ENCODE data around the gene TARBP2.
A peak's percentile ranks its signal among the peaks of the same experiment; 100 is the strongest.

The TARBP2 gene

GRCh38 chr12:53454707-53455106, 46.4 kb upstream of the TARBP2 start:
- TF ChIP-seq, protein P1, sequence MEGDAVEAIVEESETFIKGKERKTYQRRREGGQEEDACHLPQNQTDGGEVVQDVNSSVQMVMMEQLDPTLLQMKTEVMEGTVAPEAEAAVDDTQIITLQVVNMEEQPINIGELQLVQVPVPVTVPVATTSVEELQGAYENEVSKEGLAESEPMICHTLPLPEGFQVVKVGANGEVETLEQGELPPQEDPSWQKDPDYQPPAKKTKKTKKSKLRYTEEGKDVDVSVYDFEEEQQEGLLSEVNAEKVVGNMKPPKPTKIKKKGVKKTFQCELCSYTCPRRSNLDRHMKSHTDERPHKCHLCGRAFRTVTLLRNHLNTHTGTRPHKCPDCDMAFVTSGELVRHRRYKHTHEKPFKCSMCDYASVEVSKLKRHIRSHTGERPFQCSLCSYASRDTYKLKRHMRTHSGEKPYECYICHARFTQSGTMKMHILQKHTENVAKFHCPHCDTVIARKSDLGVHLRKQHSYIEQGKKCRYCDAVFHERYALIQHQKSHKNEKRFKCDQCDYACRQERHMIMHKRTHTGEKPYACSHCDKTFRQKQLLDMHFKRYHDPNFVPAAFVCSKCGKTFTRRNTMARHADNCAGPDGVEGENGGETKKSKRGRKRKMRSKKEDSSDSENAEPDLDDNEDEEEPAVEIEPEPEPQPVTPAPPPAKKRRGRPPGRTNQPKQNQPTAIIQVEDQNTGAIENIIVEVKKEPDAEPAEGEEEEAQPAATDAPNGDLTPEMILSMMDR (IDR thresholded peaks at IDR 0.05) = no peak

GRCh38 chr12:53456654-53457366, 44.3 kb upstream of the TARBP2 start:
- H3K36me3 ChIP-seq (ENCODE audit: control insufficient read depth, insufficient read depth, low read length) = no peaks in the 10 kb centered on the region
- H3K27ac ChIP-seq = no peak overlapping the region
- H3K9ac ChIP-seq = no peak overlapping the region
- H3K9me3 ChIP-seq (ENCODE audit: control insufficient read depth, low read length) = no peaks in the 10 kb centered on the region
- TF ChIP-seq, protein P1 (IDR thresholded peaks at IDR 0.05) = no peak
- no peak overlapping the region for H2AFZ ChIP-seq
- H3K4me1 ChIP-seq = peaks cover 25% of the 10 kb centered on the region
- no peak overlapping the region for H3K4me2 ChIP-seq (ENCODE audit: low read length)
- no peaks in the 10 kb centered on the region for H3K27me3 ChIP-seq (ENCODE audit: control insufficient read depth, insufficient read depth, low read length)
- H3K4me3 ChIP-seq (ENCODE audit: low read depth, low read length) = no peak overlapping the region
- peaks cover 57% of the 10 kb centered on the region for H3K79me2 ChIP-seq

More at GRCh38 chr12:53454707-53455106, 46.4 kb upstream of the TARBP2 start:
- Histone ChIP-seq H3K4me2 (ENCODE audit: low read length) (peak overlapping the region; percentile 34), H3K79me2 (peaks cover 42% of the 10 kb centered on the region), H3K27me3 (ENCODE audit: control insufficient read depth, insufficient read depth, low read length) (no peaks in the 10 kb centered on the region), H3K27ac (no peak overlapping the region), H2AFZ (no peak overlapping the region), H3K9me3 (ENCODE audit: control insufficient read depth, low read length) (no peaks in the 10 kb centered on the region), H3K36me3 (ENCODE audit: control insufficient read depth, insufficient read depth, low read length) (no peaks in the 10 kb centered on the region), H3K9ac (no peak overlapping the region), H3K4me3 (ENCODE audit: low read depth, low read length) (peak overlapping the region; percentile 92), H3K4me1 (peaks cover 17% of the 10 kb centered on the region)

DNA sequence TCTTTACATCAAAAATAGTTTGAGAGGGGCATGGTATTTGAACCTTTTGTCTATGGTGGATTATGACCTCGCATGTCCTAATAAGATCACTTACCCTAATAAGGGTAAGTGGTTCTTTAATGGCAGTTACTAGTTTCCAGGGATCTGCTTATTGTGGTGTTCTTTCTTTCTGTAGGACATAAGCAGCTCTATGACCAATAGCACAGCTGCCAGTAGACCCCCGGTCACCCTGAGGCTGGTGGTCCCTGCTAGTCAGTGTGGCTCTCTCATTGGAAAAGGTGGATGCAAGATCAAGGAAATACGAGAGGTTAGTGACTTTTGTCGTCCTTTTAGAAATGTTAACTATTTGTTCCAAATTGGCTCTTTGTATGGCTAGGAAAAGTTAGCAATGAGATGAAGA, 42.0 kb upstream of the TARBP2 start:
- H3K36me3 ChIP-seq (ENCODE audit: control insufficient read depth, insufficient read depth, low read length) = no peaks in the 10 kb centered on the region
- H3K27ac ChIP-seq = no peak overlapping the region
- peaks cover 55% of the 10 kb centered on the region for H3K79me2 ChIP-seq

GRCh38 chr12:53461059-53461458, 40.0 kb upstream of the TARBP2 start:
- TF ChIP-seq, protein P1 (IDR thresholded peaks at IDR 0.05) = no peak
- peaks cover 52% of the 10 kb centered on the region for H3K79me2 ChIP-seq
- no peak overlapping the region for H3K9ac ChIP-seq
- no peaks in the 10 kb centered on the region for H3K27me3 ChIP-seq (ENCODE audit: control insufficient read depth, insufficient read depth, low read length)
- no peak overlapping the region for H3K4me2 ChIP-seq (ENCODE audit: low read length)
- no peak overlapping the region for H3K4me3 ChIP-seq (ENCODE audit: low read depth, low read length)
- H3K27ac ChIP-seq = no peak overlapping the region
- no peaks in the 10 kb centered on the region for H3K36me3 ChIP-seq (ENCODE audit: control insufficient read depth, insufficient read depth, low read length)
- H2AFZ ChIP-seq = no peak overlapping the region
- H3K9me3 ChIP-seq (ENCODE audit: control insufficient read depth, low read length) = no peaks in the 10 kb centered on the region
- H3K4me1 ChIP-seq = peaks cover 13% of the 10 kb centered on the region

More for the DNA sequence above, 42.0 kb upstream of the TARBP2 start:
- Histone ChIP-seq H3K4me3 (ENCODE audit: low read depth, low read length) (no peak overlapping the region), H2AFZ (no peak overlapping the region), H3K9ac (no peak overlapping the region), H3K4me1 (peaks cover 18% of the 10 kb centered on the region), H3K4me2 (ENCODE audit: low read length) (no peak overlapping the region), H3K9me3 (ENCODE audit: control insufficient read depth, low read length) (no peaks in the 10 kb centered on the region), H3K27me3 (ENCODE audit: control insufficient read depth, insufficient read depth, low read length) (no peaks in the 10 kb centered on the region)
- TF ChIP-seq, protein P1 (IDR thresholded peaks at IDR 0.05) = no peak

- TF ChIP-seq, protein P1 (IDR thresholded peaks at IDR 0.05) = no peak
- peaks cover 13% of the 10 kb centered on the region for H3K4me1 ChIP-seq
- no peak overlapping the region for H3K4me3 ChIP-seq (ENCODE audit: low read depth, low read length)
- H3K9ac ChIP-seq = no peak overlapping the region
- no peaks in the 10 kb centered on the region for H3K9me3 ChIP-seq (ENCODE audit: control insufficient read depth, low read length)
- no peaks in the 10 kb centered on the region for H3K27me3 ChIP-seq (ENCODE audit: control insufficient read depth, insufficient read depth, low read length)
- peaks cover 52% of the 10 kb centered on the region for H3K79me2 ChIP-seq
- H2AFZ ChIP-seq = no peak overlapping the region
- no peak overlapping the region for H3K27ac ChIP-seq
- H3K4me2 ChIP-seq (ENCODE audit: low read length) = no peak overlapping the region
- H3K36me3 ChIP-seq (ENCODE audit: control insufficient read depth, insufficient read depth, low read length) = no peaks in the 10 kb centered on the region
Measured at GRCh38 chr12:53461591-53461990, 39.5 kb upstream of the TARBP2 start.
